GM13976 (cell line): ENCODE data around the gene TAC3.

ENCODE experiments used
- DNase-seq: peaks from one replicate; pipeline ENCODE4 v3.0.0; 2012; ENCODE audit warnings: low spot score
- in situ Hi-C: fragments of 300-500 bp; cut with MboI; formaldehyde crosslinking; loops from one replicate; pipeline ENCODE4 v1.12.0; 2022; ENCODE audit warnings: low sequenced_read_pairs, mixed read lengths, inconsistent platforms; ENCODE audit not compliant: unreplicated experiment
- TF ChIP-seq, protein P1 (sequence below): IDR thresholded peaks from 2 replicates; pipeline ENCODE4 v1.5.1; 2012; ENCODE audit warnings: borderline replicate concordance, mild to moderate bottlenecking; ENCODE audit not compliant: insufficient read depth; ENCODE audit errors: extremely low read depth, missing control alignments, control extremely low read depth

TAC3 gene

GRCh38 chr12:57051011-57051410 lies 34.7 kb upstream of the TAC3 start:
- in situ Hi-C loops = no loop called here

GRCh38 chr12:57049890-57050289 lies 33.6 kb upstream of the TAC3 start, which contains the start of gene MYO1A:
Gene MYO1A, minus strand, starts transcription at chr12:57050129. Its CDS starts 1,806 bp downstream, at chr12:57048323.
- TF ChIP-seq, protein P1, sequence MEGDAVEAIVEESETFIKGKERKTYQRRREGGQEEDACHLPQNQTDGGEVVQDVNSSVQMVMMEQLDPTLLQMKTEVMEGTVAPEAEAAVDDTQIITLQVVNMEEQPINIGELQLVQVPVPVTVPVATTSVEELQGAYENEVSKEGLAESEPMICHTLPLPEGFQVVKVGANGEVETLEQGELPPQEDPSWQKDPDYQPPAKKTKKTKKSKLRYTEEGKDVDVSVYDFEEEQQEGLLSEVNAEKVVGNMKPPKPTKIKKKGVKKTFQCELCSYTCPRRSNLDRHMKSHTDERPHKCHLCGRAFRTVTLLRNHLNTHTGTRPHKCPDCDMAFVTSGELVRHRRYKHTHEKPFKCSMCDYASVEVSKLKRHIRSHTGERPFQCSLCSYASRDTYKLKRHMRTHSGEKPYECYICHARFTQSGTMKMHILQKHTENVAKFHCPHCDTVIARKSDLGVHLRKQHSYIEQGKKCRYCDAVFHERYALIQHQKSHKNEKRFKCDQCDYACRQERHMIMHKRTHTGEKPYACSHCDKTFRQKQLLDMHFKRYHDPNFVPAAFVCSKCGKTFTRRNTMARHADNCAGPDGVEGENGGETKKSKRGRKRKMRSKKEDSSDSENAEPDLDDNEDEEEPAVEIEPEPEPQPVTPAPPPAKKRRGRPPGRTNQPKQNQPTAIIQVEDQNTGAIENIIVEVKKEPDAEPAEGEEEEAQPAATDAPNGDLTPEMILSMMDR = no peak
- no peak for DNase-seq
- in situ Hi-C loops = no loop called here

More at GRCh38 chr12:57051011-57051410, 34.7 kb upstream of the TAC3 start:
- TF ChIP-seq, protein P1 = no peak
- DNase-seq = no peak

DNA sequence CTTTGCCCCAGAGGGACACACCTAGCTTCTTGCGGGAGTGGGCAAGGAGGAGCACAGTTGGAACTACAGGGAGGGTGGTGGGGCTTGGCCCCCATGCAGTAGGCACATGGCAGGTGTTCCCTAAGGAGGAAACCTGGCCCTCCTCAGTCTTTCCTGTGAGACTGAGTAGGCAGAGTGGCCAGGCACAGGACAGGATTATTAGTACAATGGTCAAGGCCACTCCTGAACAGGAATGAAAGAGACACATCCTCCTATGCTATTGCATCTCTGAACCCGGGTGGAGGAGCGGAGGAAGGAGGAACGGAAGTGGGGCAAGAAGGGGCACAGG lies 32.8 kb upstream of the TAC3 start:
- no peak for DNase-seq
- in situ Hi-C loops = no loop called here
- TF ChIP-seq, protein P1 = no peak

GRCh38 chr12:57048423-57049118 lies 32.2 kb upstream of the TAC3 start:
- TF ChIP-seq, protein P1 = no peak
- no peak for DNase-seq
- in situ Hi-C loops = no loop called here

DNA sequence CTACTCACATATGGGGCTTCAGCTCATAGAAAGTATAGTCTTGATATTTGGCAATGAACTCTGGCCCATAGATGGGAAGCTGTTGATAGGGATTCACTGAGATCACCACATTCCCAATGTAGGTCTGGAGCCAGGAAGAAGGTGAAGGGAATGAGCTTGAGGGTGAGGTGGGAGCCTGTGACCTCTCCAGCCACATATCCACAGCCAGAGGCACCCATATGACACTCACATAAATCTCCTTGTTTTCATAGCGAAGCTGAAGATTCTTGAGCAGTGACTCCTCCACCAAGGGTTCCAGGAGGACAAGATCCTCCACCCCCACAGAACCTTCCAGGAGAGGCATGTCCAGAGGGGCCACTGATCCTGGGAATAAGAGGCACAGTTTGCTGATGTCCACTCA lies 31.7 kb upstream of the TAC3 start:
- DNase-seq = no peak
- in situ Hi-C loops = no loop called here
- TF ChIP-seq, protein P1 = no peak

DNA sequence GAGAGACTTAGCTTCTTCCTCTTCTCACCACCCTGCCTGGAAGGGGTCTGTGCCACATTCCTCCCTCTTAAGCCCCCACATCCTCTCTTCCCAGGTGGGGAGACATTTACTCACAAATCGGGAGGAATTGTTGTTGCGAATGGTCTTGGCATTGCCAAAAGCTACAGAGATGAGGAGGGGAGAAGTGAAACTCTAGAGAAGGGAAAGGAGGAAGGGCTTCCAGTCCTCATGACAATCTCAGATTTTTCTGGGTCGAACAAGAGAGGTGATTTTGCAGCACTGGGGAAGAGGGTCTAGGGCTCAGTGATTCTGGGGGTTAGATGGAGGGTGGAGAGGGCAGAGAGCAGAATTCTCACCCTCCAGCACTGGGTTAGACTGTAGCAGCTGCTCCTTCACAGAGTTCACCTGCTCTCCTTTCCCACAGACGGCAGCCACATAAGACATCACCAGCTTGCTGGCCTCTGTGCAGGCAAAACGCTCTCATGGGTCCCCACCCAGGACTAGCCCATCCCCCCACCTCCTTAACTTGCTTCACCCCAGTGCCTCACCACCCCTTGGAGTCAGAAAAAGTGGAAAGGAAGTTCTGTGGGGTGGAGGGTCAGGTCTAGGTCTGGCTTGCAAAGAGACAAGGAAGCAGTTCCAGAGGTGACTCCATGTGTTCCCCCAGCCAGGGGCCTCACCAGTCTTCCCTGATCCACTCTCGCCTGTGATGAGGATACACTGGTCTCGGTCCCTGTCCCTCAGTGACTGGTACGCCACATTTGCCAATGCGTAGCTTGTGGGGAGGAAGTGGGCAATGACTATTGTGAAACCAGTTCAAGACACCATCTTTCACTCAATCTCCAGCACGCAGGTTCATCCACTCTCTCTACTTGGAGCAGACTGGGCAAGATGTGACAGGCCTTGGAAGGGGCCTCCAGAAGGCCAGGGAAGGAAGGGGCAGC lies 30.9 kb upstream of the TAC3 start:
- in situ Hi-C loops = no loop called here
- DNase-seq = no peak

More for the DNA sequence above, 30.9 kb upstream of the TAC3 start:
- TF ChIP-seq, protein P1 = no peak
